ENCODE results near the gene WDR31.

The WDR31 gene

GRCh38 chr9:113376634-113377567 is 36.8 kb upstream of the WDR31 start, which contains the start of gene HDHD3:
Gene HDHD3, minus strand, starts transcription at chr9:113376986. Its CDS starts 2,632 bp downstream, at chr9:113374354.
- TF ChIP-seq CTCF (conservative IDR thresholded peaks at IDR 0.05) (no peak), ZFX (IDR thresholded peaks at IDR 0.05) (peak; percentile 62; the same call in 1 of the 2 replicates)
- peak within 1 kb of the TSS; percentile 80 for H3K27ac ChIP-seq

- H3K27ac ChIP-seq, result peak overlapping the region; percentile 80; the same call in 1 of the 2 replicates
- TF ChIP-seq CTCF (conservative IDR thresholded peaks at IDR 0.05), result no peak
- no peak for TF ChIP-seq ZFX (IDR thresholded peaks at IDR 0.05)
Measured at GRCh38 chr9:113375057-113376023, 35.3 kb upstream of the WDR31 start.

- H3K27ac ChIP-seq, result no peak overlapping the region
- no peak for TF ChIP-seq CTCF (conservative IDR thresholded peaks at IDR 0.05)
- TF ChIP-seq ZFX (IDR thresholded peaks at IDR 0.05), result no peak
Measured at GRCh38 chr9:113373676-113374392, 33.8 kb upstream of the WDR31 start.

- H3K27ac ChIP-seq, result no peak overlapping the region
- TF ChIP-seq ZFX (IDR thresholded peaks at IDR 0.05) (no peak), CTCF (conservative IDR thresholded peaks at IDR 0.05) (no peak)
Measured at GRCh38 chr9:113373256-113373655, 33.2 kb upstream of the WDR31 start.

- TF ChIP-seq ZFX (IDR thresholded peaks at IDR 0.05), result no peak
- no peak for TF ChIP-seq CTCF (conservative IDR thresholded peaks at IDR 0.05)
Measured at GRCh38 chr9:113372059-113372458, 32.0 kb upstream of the WDR31 start.

GRCh38 chr9:113370806-113371325 is 30.8 kb upstream of the WDR31 start:
- no peak for TF ChIP-seq CTCF (conservative IDR thresholded peaks at IDR 0.05)
- no peak for TF ChIP-seq ZFX (IDR thresholded peaks at IDR 0.05)
- H3K27ac ChIP-seq, result no peak overlapping the region

More at GRCh38 chr9:113372059-113372458, 32.0 kb upstream of the WDR31 start:
- H3K27ac ChIP-seq, result no peak overlapping the region

Measured in C4-2B (cell line).